NOMO-1 treated with DMSO at 0.1 percent for 48 hours (cell line): ENCODE results near the gene NOS1.

ENCODE experiments used
- DNase-seq: peaks from one replicate; lab custom pipeline; 2025; ENCODE audit not compliant: unreplicated experiment; lab: John Stamatoyannopoulos, UW

NOS1 gene

GRCh38 chr12:117180758-117181467, 180.5 kb downstream of the NOS1 start:
- no peak for DNase-seq

- DNase-seq: no peak
These were observed 182.7 kb downstream of the NOS1 start for GRCh38 chr12:117178745-117179144.

GRCh38 chr12:117178301-117178700, 183.1 kb downstream of the NOS1 start:
- DNase-seq: no peak

GRCh38 chr12:117172168-117172567, 189.3 kb downstream of the NOS1 start:
- no peak for DNase-seq

- no peak for DNase-seq
These were observed 189.8 kb downstream of the NOS1 start for GRCh38 chr12:117171499-117172162.

- no peak for DNase-seq
These were observed 191.9 kb downstream of the NOS1 start for GRCh38 chr12:117169548-117169947.

- no peak for DNase-seq
These were observed 192.4 kb downstream of the NOS1 start for GRCh38 chr12:117168976-117169375.

- DNase-seq: no peak
These were observed 193.7 kb downstream of the NOS1 start for GRCh38 chr12:117167769-117168168.

- DNase-seq: no peak
These were observed 195.3 kb downstream of the NOS1 start for GRCh38 chr12:117166107-117166506.

- no peak for DNase-seq
These were observed 196.1 kb downstream of the NOS1 start for GRCh38 chr12:117165342-117165741.

GRCh38 chr12:117162633-117163032, 198.8 kb downstream of the NOS1 start:
- no peak for DNase-seq

- no peak for DNase-seq
These were observed 199.3 kb downstream of the NOS1 start for GRCh38 chr12:117162167-117162539.

- DNase-seq: no peak
These were observed 199.8 kb downstream of the NOS1 start for GRCh38 chr12:117161460-117162166.

GRCh38 chr12:117159674-117160073, 201.8 kb downstream of the NOS1 start:
- no peak for DNase-seq

- DNase-seq: no peak
These were observed 202.4 kb downstream of the NOS1 start for GRCh38 chr12:117158911-117159553.
